Lower leg skin (tissue), 3 donors: ENCODE data around the gene AKAP6.

Source experiments
- CTCF ChIP-seq, 3 donors: fragments of 450-650 bp; IDR thresholded peaks; one replicate each; pipeline ENCODE4 v1.5.1; 2016; ENCODE audit warnings: antibody characterized with exemption in 3 of 3, mild to moderate bottlenecking in 3 of 3, moderate library complexity in 2 of 3
- POLR2A ChIP-seq, 2 donors: fragments of 450-650 bp; IDR thresholded peaks; one replicate each; pipeline ENCODE4 v1.6.1; 2016 to 2017; ENCODE audit warnings: antibody characterized with exemption in 2 of 2, mild to moderate bottlenecking in 1 of 2, moderate library complexity in 1 of 2

DNA sequence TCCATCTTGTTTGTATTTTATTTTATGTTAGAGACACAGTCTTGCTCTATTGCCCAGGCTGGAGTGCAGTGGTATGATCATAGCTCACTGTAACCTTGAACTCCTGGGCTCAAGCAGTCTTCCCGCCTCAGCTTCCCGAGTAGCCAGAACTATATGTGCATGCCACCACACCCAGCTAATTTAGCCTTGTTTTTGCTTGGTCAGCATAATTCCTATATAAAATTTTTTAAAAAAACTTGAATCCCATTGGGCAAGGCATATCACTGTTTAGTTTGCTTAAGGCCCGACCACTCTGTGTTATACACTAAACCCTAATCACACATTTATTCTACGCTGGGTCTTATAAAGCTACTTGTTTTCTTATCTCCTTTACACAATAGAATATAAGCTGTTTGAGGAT is 266.4 kb downstream of the AKAP6 start:
- TF ChIP-seq CTCF (IDR thresholded peaks at IDR 0.05), result no peak
- no peak for TF ChIP-seq POLR2A (IDR thresholded peaks at IDR 0.05)
